BJ (cell line): ENCODE results near the gene TSHR. TPM values are rescaled to one million over a fixed set of nuclear protein-coding genes. Genes with fewer than 3 reads are reported as not detected.

Source experiments
- CTCF ChIA-PET: fragments of 350-600 bp; formaldehyde crosslinking; extraction: SDS; loops from one replicate; lab custom pipeline; 2021; ENCODE audit warnings: antibody characterized with exemption, inconsistent platforms; lab: Yijun Ruan, JAX
- POLR2A ChIA-PET: fragments of 300-600 bp; sonication (Branson Sonifier 250); formaldehyde crosslinking; extraction: SDS; loops from one replicate; lab custom pipeline; 2021; ENCODE audit warnings: antibody characterized with exemption; lab: Charles Lee
- DNase-seq: peaks from one replicate; pipeline ENCODE4 v3.0.0-alpha.2; 2011; ENCODE audit warnings: low read depth
- H3K27me3 ChIP-seq: 2 replicates; pipeline ENCODE4 v1.6.0; 2011; ENCODE audit warnings: low read length; ENCODE audit not compliant: control insufficient read depth, insufficient read depth
- H3K36me3 ChIP-seq: 2 replicates; pipeline ENCODE4 v1.5.1; 2011; ENCODE audit warnings: low read length; ENCODE audit not compliant: control insufficient read depth, insufficient read depth
- H3K4me3 ChIP-seq: 2 replicates; pipeline ENCODE4 v1.5.1; 2011; ENCODE audit warnings: low read depth, mild to moderate bottlenecking, control low read depth, low read length
- polyA plus RNA-seq: library from polyadenylated mRNA; depleted of rRNA; stranded (reverse); fragments of >200 nt; gene quantifications from 2 replicates; pipeline ENCODE4 v1.2.3, GENCODE V29; 2011
- TF ChIP-seq, protein P1 (sequence below): IDR thresholded peaks from 2 replicates; pipeline ENCODE4 v1.5.1; 2011; ENCODE audit warnings: low read depth, mild to moderate bottlenecking, control low read depth, inconsistent platforms, low read length, moderate library complexity; ENCODE audit not compliant: insufficient read depth

TSHR gene
- polyA plus RNA-seq, 1 experiment, result not detected

DNA sequence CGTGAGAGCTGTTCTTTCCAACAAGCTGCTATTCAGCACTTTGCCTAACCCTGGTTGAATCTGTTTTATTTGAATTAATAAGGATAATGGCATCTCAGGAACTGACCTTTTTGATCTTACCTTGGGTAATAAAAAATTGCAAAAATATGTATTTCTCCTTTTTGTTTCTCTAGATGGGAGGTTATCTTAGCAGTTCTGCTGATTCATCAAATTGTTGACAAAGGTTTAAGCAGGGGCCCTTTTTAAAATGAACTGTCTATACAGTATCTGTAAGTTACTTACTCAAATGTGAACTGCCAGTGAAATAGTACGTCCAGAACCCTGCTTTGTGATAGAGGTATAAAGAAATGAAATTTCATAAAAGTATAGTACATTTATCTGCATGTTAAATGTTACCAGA is 681 bp downstream of the TSHR start:
- H3K4me3 ChIP-seq, result no peak overlapping the region
- ChIA-PET CTCF (interaction anchor here (0.5 to 8.0 kb wide), 9 partner anchors 11 to 208 kb away, joined by 3 to 83 read pairs (median 6); partner anchors contain the start of gene CEP128), POLR2A (no interaction called here)
- H3K27me3 ChIP-seq, result peaks cover 15% of the 10 kb centered on the region
- H3K36me3 ChIP-seq, result no peaks in the 10 kb centered on the region
- DNase-seq, result no peak
- TF ChIP-seq, protein P1, sequence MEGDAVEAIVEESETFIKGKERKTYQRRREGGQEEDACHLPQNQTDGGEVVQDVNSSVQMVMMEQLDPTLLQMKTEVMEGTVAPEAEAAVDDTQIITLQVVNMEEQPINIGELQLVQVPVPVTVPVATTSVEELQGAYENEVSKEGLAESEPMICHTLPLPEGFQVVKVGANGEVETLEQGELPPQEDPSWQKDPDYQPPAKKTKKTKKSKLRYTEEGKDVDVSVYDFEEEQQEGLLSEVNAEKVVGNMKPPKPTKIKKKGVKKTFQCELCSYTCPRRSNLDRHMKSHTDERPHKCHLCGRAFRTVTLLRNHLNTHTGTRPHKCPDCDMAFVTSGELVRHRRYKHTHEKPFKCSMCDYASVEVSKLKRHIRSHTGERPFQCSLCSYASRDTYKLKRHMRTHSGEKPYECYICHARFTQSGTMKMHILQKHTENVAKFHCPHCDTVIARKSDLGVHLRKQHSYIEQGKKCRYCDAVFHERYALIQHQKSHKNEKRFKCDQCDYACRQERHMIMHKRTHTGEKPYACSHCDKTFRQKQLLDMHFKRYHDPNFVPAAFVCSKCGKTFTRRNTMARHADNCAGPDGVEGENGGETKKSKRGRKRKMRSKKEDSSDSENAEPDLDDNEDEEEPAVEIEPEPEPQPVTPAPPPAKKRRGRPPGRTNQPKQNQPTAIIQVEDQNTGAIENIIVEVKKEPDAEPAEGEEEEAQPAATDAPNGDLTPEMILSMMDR, result no peak

GRCh38 chr14:80956922-80957321 is 1.5 kb downstream of the TSHR start:
- CTCF ChIA-PET, result interaction anchor here (8.0 kb wide), 1 partner anchor 31 kb away, joined by 83 read pairs; no protein-coding TSS in a partner anchor
- Histone ChIP-seq H3K4me3 (no peak overlapping the region), H3K27me3 (peaks cover 15% of the 10 kb centered on the region), H3K36me3 (no peaks in the 10 kb centered on the region)
- DNase-seq, result no peak
- TF ChIP-seq, protein P1, result no peak
- POLR2A ChIA-PET, result no interaction called here

DNA sequence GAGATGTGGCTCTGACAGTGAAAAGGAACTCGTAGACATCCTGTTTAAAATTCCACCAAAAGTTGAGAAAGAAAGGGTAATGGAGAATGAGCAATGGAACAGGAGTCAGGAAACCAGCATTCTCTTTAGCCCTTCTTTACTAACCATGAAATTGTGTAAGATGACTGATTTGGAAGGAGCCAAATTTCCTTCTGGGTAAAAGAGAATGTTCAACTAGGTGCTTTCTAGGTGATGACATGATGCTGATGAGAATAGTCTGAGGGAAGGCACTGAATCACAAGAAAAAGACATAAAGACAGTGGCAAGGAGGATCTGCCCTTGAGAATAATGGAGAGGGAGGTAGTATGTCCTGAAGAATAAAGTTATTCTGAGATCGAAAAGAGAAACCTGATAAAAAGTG is 2.2 kb downstream of the TSHR start:
- CTCF ChIA-PET, result interaction anchor here (8.0 kb wide), 1 partner anchor 31 kb away, joined by 83 read pairs; no protein-coding TSS in a partner anchor

DNA sequence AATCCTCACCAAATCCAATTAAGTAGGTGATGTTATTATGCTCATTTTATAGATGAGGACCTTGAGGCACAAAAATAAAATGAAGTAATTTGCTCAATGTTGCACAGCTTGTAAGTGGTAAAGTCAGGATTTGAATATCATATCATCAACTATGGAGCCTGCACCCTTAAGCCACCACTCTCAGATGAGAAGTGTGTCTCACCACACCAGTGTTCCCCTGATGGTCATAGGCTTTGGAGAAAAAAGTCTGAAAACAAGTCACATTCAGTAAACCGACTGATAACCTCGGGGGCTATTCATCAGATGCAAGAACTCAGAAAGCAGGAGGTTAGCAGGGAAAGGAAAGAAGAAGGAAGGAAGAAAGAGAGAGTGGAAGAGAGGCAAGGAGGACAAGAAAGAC is 2.8 kb downstream of the TSHR start:
- POLR2A ChIA-PET, result no interaction called here
- TF ChIP-seq, protein P1, result no peak
- no peak overlapping the region for H3K4me3 ChIP-seq
- H3K36me3 ChIP-seq, result no peaks in the 10 kb centered on the region
- DNase-seq, result no peak
- peaks cover 15% of the 10 kb centered on the region for H3K27me3 ChIP-seq
- CTCF ChIA-PET, result interaction anchor here (8.0 kb wide), 1 partner anchor 30 kb away, joined by 83 read pairs; no protein-coding TSS in a partner anchor

More for the DNA sequence above, 2.2 kb downstream of the TSHR start:
- Histone ChIP-seq H3K36me3 (no peaks in the 10 kb centered on the region), H3K4me3 (no peak overlapping the region), H3K27me3 (peaks cover 15% of the 10 kb centered on the region)
- POLR2A ChIA-PET, result no interaction called here
- TF ChIP-seq, protein P1, result no peak
- DNase-seq, result no peak

DNA sequence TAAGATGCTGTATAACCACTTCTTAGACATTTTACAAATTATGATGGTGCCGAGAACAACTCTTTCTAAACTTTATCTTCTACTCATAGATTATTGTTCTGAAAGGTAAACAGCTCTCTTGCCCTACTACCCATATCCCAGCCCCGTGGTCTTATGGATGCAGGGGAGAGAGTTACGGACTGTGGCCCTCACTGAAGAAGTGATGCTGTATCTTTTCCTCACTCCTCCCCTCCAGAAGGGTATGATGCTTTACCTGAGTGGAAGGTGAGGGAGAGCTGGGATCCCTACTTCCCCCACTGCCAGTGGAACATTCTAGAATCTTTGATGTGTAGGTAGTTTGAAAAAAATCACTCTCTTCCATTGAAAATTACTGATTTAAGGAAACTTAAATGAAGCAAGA is 3.5 kb downstream of the TSHR start:
- ChIA-PET POLR2A (no interaction called here), CTCF (interaction anchor here (8.0 kb wide), 1 partner anchor 29 kb away, joined by 83 read pairs; no protein-coding TSS in a partner anchor)
- Histone ChIP-seq H3K36me3 (no peaks in the 10 kb centered on the region), H3K4me3 (no peak overlapping the region), H3K27me3 (peaks cover 15% of the 10 kb centered on the region)
- DNase-seq, result no peak
- TF ChIP-seq, protein P1, result no peak
